Measurements from ENCODE around the gene KNOP1. TPM values are rescaled to one million over a fixed set of nuclear protein-coding genes. Genes with fewer than 3 reads are reported as not detected.
"Not testable (repeated sequence)": the region's sequence is repeated elsewhere in the genome, so short reads cannot be mapped to it uniquely, and the experiment has no call there.

KNOP1 gene
- total RNA-seq, 1 donor from 2014 or later = 10.5 TPM

DNA sequence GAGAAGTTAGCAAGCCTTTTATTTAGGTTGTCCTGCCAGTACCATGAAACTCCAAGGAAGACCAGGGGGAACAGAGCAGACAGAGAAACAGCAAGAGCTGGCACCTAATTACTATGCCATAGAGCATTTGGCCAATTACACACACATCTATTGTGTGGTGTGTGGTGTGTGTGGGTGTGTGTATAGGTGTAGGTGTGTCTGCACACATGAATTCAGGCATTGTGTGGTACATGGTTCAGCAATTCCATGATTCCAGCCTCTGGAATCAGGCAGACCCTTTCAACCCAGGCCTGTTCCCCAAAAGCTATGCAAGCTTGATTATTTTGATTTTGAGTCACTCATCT is 25.8 kb upstream of the KNOP1 start:
- no peak for DNase-seq (ENCODE audit: low read depth in 2 of 2)

DNA sequence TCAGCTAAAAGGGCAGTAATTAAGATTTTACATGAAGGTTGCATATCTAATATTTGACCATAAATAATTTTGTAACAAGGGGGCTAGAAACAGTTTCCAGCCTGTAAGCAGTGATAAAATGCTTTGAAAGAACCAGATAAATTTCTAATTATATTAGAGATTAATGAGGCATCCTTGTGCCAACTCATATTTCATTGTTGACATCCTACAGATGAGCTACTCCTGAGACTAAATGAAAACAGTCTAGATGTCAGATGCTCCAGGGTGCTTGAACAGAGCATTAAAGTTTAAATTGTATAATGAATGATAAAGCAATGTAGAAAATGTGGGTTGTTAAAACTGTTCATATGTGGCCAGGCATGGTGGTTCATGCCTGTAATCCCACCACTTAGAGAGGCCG is 23.3 kb upstream of the KNOP1 start:
- no peak for DNase-seq (ENCODE audit: low read depth in 2 of 2)

DNA sequence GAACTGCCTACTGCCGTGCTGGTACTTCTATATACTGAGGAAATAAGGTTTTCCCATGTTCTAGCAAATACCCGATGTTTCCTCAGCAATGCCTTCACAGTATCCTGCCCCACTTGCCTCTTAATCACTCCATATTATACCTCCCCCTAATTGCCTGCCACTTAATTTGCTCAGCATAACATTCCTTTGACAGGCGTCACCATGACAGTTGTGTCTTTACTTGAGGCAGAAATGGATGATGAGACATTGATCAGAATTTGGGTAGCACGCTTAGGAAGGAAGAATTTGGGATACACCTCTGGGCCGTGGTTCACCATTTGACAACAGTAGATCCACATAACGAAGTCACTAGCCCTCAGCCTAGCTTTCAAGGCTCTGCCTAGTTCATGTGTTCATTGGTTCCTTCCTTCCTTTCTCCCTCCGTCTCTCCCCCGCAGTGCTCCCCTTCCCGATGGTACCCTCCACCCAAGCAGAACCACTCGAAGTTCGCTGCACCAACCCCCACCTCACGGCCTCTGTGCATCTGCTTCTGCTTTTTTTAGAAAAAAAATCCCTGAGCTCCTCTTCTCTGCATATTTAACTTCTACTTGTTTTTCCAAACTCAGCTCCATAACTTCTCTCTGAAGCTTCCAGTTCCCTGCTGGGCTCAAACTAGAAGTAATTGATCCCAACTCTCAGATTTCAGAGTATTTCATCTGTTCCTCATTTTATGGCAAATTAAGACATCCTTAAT is 19.4 kb upstream of the KNOP1 start:
- DNase-seq (ENCODE audit: low read depth in 2 of 2) = no peak

DNA sequence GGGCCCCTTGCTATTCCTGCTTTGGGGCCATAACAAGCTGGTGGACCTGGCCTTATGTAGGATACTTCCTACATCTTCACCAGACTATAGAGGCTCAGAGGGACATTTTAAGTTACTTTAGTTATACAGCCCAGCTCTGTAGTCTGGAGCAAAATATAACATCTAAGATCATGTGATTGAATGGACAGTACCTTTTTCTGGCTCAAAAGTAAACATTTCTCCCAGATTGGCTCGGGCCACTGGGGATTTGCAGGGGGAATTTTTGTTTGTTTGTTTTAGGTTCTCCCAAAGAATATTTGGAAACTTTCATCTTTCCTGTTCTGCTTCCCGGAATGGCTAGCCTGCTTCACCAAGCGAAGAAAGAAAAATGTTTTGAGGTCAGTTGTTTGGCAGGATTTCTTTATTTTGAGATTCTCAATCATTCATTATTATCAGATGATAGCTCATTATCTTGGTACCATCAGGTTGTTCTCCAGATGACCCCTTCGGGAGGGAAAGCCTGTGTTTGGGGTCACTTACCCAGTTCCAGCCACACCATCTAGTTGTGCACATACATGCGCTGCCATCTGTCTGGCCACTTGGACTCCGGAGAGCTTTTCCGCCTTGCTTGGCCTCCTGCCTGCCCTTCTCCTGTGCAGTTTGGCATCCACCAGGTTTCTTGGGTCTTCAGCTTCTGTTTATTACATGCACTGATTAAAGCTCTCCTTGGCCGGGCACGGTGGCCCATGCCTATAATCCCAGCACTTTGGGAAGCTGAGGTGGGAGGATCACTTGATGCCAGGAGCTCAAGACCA is 17.2 kb upstream of the KNOP1 start:
- DNase-seq (ENCODE audit: low read depth in 2 of 2) = peak in 1 of 2 donors; percentile 64

DNA sequence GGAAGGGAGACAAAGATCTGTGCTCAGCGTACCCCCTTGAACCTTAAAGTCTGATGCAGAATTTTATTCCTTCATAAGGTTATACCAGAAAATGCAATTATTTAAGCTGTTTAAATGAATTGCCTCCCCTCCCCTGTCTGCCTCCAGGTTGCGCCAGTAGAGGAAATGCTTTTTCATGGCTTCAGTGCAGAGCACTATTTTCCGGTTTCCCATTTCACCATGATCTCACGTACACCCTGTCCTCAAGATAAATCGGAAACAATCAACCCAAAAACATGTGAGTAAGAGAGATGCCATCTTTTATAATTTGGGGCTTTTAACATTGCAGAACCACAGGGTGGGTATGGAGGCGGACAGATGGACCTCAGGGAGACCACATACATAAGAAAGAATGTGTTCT is 15.5 kb upstream of the KNOP1 start:
- DNase-seq (ENCODE audit: low read depth in 2 of 2) = peak in 1 of 2 donors; percentile 87

DNA sequence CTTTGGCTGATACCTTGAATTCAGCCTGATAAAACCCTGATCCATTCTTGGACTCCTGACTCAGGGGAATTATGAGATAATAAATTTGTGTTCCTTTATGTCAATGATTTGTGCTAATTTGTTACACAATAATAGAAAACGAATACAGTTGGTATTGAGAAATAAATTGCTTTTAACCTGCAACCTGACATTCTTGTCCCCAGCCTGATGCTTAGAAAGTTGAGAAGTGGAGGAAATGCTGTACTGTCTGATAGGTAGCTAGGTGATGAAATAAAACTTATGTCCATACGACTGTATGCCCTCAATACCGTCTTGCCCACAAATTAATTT is 10.6 kb upstream of the KNOP1 start:
- DNase-seq (ENCODE audit: low read depth in 2 of 2) = no peak

DNA sequence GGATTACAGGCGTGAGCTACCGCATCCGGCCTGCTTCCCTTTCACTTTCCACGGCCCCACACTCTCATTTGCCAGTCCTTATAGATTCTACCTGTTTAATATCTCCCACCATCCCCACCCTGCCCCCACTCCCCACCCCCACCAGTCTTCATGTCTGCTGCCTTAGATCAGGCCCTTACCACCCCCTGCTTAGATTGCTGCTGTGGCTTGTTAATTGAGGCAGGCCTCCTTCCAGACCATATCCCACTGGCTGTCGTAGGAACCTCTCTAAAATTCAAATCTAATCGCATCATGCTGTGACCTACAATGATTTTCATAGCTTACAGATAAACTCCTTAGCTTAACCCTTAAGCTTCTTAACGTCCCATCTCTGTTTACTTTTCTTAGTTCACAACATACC is 5.0 kb upstream of the KNOP1 start:
- DNase-seq (ENCODE audit: low read depth in 2 of 2) = no peak

DNA sequence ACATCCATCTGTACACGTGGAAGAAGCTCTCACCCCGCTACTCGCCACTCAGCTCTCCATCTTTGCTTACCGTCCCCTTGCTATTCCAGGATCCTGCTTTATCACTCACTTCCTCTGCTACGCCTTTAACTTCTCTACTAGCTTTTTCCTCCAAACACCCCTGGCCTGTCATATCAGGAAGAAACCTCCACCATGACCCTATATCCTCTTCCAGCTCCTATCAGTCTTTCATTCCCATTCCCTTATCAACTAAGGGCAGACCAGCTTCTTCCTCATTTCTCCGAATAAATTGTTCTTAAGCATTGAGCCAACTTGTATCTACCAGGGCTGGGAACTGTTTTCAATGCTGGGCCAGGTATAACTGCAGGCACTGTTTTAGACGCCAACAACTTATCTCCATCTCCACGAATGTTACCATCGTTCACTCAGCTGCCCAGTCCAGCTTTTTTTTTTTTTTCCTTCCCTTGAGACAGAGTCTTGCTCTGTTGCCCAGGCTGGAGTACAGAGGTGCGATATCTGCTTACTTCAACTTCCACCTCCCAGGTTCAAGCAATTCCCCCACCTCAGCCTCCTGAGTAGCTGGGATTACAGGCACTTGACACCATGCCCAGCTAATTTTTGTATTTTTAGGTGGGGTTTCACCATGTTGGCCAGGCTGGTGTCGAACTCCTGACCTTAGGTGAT is 4.4 kb upstream of the KNOP1 start:
- DNase-seq (ENCODE audit: low read depth in 2 of 2) = no peak

DNA sequence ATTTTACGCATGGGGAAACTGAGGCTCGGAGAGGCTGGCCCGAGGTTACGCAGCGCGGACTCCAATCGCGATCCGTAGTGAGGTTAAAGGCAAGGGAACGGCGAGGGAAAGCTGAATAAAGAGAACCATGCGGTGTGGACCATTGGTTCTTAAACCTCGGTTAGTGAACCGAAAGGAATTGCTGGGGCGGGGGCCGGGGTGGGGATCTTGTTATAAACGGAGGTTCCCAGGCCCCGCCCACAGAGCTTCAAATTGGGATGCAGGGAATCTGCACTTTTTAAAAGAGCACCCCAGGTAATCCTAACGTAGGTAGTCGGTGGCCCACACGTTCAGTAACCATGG is 568 bp upstream of the KNOP1 start:
- DNase-seq (ENCODE audit: low read depth in 2 of 2) = no peak

DNA sequence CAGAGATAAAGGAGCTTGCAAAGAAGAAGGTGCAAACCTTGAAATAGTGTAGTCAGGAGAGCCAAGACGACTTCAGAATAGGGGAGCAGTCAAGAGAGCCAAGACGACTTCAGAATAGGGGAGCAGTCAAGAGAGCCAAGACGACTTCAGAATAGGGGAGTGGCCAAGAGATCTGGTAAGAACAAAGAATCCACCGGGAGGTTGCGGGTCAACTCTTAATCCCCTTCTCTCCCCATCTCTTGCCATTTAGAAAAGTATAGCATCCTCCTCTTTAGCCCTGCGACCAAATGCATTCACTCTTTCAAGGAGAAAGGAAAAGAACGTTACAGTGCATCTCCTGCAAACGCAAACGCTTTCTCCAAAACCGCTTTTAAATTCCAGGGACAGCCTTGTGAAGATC is 713 bp downstream of the KNOP1 start:
- peak in 1 of 2 donors; percentile 51 for DNase-seq (ENCODE audit: low read depth in 2 of 2)

DNA sequence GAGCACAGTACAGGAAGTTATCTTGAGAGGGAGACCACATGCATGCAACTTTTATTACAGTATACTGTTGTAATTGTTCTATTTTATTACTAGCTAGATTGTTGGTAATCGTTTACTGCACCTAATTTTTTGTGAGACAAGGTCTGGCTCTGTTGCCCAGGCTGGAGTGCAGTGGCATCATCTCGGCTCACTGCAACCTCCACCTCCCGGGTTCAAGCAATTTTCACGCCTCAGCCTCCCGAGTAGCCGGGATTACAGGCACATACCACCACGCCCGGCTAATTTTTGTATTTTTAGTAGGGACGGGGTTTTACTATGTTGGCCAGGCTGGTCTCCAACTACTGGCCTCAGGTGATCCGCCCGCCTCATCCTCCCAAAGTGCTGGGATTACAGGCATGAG is 1.3 kb downstream of the KNOP1 start:
- DNase-seq (ENCODE audit: low read depth in 2 of 2) = not testable (repeated sequence)

DNA sequence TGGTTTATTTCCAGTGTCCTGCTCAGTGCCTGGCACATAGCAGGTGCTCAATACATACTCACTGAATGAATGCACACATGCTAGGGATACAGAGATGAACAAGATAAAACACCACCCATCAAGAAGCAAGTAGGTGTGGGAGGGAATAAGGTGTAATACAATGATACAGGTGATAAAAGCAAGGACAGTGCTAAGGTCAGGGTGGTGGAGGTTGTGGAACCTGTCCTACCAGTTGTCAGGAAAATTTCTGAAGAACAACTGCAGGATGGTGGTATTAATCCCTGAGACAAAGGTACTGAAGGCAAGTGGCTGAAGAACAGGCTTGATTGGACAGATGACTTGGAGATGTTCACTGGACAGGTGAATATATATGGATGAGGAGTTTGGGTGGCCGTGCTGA is 1.8 kb downstream of the KNOP1 start:
- no peak for DNase-seq (ENCODE audit: low read depth in 2 of 2)

DNA sequence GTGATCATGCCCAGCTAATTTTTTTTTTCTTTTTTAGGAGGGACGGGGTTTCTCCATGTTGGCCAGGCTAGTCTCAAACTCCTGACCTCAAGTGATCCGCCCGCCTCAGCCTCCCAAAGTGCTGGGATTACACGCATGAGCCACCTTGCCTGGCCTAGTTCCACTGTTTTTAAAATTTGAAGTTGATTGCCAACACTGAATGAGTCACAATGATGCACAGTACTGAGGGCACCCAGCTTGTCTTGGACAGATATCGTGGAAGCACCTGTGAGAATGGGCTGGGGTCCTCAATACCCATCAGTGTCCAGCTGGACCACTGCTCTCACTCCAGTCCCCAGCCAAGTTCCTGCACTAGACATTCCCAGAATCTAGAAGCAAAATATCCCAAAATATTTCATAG is 2.5 kb downstream of the KNOP1 start:
- peak in 1 of 2 donors; percentile 25 for DNase-seq (ENCODE audit: low read depth in 2 of 2)

DNA sequence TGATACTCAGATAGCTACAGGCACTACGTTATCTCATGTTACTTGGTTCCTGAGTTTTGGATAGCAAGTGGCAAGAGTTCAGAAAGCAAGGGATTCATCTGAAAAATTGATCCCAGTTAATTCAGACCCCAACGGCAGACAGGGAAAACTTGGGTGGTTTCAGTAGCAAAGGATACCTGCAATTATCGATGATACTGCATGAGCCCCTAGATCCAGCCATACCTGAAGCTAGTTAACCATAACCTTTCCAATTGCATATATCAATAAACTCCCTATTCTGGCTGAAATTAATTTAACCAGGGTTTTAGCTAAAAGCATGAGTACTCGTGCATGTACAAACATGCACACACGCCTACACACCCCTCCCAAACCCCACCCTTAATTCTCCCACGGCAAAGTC is 4.3 kb downstream of the KNOP1 start:
- no peak for DNase-seq (ENCODE audit: low read depth in 2 of 2)

DNA sequence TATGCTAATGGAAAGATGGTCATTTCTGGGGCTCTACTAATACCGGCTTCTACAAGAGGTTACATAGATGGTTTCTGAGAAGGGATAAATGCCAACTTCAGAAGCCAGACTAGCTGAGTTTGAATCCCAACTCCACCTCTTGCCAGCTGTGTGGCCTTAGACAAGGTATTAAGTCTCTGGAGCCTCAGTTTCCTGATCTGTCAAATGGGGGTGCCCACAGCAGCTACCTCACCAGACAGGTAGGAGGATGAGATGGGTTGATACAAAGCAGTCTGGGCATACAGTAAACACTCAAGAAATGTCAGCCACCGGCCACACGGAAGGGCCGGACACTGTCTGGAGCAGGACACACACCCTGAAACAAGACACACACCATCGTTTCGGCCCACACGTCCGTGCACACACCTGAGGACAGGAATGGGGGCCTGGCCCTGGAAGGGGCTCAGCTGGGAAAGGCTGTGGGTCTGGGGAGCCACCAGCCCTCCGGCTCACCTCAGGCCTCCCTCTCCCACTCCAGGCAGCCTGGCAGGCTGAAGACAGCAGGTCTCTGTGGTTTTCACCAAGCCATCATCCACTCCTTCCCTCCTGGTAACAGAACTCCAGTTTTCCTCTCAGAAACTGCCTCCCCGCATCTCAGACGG is 5.5 kb downstream of the KNOP1 start:
- no peak for DNase-seq (ENCODE audit: low read depth in 2 of 2)

DNA sequence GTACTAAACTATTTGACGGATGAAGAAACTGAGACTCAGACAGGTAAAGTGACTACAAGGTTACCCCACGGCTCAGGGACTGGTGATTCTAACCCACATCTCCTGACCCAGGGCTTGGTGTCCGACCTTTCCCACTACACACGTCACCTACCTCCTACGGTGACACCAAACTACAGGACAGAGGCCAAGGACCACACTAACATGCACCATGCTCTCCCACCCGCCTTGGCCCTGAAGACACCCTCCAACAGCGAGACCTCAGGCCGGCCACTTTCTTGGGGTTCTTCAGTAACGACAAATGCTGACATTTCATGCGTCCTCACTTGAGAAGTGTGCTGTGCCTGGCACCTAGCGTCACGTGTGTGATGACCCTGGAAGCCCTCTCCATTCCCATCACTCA is 6.4 kb downstream of the KNOP1 start:
- no peak for DNase-seq (ENCODE audit: low read depth in 2 of 2)

DNA sequence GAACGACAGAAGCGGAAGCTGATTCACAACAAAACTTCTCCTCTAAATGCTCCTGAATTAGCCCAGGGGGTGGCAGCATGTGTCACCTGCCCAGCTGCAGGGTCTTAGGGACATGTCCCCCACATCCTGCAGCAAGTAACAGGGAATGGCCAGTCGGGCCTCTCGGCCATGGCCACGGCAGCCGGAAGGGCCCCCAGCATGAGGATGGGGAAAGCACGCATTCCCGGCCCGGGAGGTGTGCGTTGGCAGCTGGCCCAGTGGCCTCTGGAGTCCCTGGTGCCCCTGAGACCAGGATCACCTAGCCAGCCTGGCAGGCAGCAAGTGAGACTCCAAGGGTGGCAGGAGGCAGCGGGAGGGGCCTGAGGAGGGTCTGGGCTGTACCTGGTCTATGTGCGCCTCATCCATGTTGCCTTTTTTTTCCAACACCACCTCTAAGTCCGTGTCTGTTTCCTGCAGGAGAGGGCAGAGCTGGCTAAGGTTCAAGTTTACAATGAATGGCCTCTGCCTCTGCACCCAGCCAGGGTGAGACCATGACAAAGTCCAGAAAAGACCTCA is 7.0 kb downstream of the KNOP1 start:
- peak; percentile 84 to 87 for DNase-seq (ENCODE audit: low read depth in 2 of 2)

DNA sequence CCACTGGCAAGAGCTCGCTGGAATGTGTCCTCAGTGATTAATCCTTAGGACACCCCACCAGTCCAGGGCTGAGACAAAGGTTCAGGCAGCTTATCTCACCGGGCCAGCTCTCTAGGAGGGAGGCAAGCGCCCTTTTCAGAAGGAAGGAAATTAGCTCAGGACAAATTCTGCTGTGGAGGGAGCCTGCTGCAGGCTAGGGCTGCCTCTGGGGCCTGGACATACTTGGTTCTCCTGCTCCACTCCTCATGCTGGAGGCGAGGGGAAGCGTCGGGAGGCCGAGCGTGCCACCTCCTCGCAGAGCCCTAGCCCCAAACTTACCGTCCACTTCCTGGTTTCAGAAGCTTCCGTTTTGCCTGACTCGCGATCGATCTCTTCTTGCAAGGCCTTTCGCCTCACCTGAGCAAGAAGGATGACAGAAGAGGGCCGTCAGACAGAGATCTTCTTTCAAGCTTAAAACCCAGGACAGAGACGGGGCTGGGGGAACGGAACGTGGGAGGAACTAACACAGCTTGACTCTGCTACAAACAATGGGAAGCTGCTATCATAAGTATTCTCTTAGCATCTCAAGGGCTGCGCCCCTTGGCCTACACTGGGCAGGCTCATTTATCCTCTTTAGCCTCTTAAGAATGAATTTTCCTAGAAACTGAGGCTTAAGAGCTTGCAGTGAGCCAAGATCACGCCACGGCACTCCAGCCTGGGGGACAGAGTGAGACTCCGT is 7.7 kb downstream of the KNOP1 start:
- peak in 1 of 2 donors; percentile 53 for DNase-seq (ENCODE audit: low read depth in 2 of 2)

DNA sequence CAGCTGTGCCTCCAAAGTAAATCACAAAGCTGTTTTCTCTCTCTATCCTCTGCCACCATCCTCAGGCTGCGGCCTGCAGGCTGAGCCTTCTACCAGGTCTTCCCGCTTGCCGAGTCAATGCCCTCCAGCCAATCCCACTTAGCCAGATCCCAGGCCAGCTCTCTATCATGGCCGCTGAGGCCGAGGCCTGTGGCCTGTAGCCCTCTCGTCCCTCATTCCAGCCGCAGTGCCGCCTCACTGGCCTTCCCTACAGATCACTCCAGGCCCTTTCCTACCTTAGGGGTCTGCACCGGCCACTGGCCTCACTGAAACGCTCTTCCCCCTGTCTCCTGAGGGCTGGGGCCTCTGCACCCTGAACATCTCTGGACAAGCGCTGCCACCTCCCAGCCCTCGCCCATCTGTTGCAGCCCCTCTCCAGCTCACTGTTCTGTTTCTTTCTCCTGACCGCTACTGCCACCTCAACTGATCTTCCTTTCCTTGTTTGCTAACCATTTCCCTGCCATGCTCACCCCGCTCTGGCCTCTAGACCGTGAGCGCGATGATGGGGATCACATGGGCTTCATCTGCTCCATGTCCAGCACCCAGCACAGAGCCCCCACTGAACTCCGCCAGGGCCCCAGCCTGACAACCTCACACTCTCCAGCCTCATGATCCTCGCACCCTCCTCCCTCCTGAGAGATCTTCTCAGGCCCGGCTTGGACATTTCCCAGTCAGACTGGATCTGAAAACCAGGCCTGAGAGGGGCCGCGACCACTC is 8.5 kb downstream of the KNOP1 start:
- no peak for DNase-seq (ENCODE audit: low read depth in 2 of 2)

DNA sequence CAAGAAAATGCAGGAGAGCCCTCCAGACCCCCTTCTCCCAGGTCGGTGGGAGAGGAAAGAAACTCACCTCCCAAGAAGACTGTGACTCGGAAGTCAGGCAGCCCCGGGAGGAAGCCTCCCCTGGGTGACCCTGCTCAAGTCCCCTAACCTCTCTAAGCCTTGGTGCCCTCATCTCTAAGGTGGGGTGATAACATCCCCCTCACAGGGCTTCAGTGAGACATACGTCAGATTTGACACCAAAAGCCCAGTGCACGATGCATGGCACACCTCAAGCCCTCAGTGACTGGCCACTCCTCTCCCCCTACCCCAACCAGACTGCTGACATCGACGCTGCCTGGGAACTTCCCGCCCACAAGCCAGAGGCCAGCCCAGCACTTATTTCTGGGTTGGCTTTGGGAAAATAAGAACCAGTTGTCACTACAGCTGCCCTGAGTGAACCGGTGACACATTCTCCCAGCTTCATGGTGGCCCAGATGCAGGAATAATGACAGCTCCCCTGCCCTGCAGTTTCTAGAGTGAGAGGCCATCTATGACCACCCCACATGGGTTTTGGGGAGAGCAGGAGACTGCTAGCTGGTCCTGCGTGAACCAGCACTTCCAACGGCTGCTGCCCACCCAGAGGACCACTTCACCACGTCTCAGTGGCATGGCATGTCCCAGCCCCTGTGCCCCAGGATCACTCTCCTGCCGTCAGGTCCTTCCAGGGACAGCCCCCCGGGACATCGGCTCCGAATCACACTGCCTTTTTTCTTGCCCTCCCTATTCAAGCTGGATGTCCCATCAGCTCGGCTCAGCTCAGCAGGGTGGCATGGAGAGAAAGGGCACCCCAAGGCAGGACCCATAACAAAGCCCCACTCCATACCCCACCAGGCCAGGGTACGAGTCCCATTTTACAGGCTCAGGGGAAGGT is 9.5 kb downstream of the KNOP1 start:
- DNase-seq (ENCODE audit: low read depth in 2 of 2) = no peak

Measured in lung microvascular endothelial cell (primary cell).